Activated naive CD4-positive, alpha-beta T cell treated with Interleukin-2 at 50 U/mL for 16 hours (primary cell): ENCODE results near the gene CAMK2N2.

Experiments
- DNase-seq: peaks from one replicate; pipeline ENCODE4 v3.0.0-alpha.2; 2020

CAMK2N2 gene

GRCh38 chr3:184261270-184261853 is at the start of gene CAMK2N2:
Gene CAMK2N2 (minus strand): TSS chr3:184261553. CDS start chr3:184261285, 268 bp downstream.
- DNase-seq, result peak; percentile 63

GRCh38 chr3:184308744-184309143 is 47.4 kb upstream of the CAMK2N2 start:
- DNase-seq, result no peak

- DNase-seq, result no peak
Observed at GRCh38 chr3:184307915-184308314, 46.6 kb upstream of the CAMK2N2 start.

- DNase-seq, result no peak
Observed at GRCh38 chr3:184306341-184306972, 45.1 kb upstream of the CAMK2N2 start.

- no peak for DNase-seq
Observed at GRCh38 chr3:184305577-184305976, 44.2 kb upstream of the CAMK2N2 start.

- DNase-seq, result no peak
Observed at GRCh38 chr3:184300378-184300720, 39.0 kb upstream of the CAMK2N2 start.

GRCh38 chr3:184299488-184300377 is 38.4 kb upstream of the CAMK2N2 start:
- DNase-seq, result no peak

- peak; percentile 98 for DNase-seq
Observed at GRCh38 chr3:184298759-184299487, 37.6 kb upstream of the CAMK2N2 start, which contains the start of gene PSMD2. Gene PSMD2 (plus strand): TSS chr3:184299241. CDS start chr3:184299267, 26 bp downstream.

GRCh38 chr3:184296616-184297015 is 35.3 kb upstream of the CAMK2N2 start:
- DNase-seq, result no peak

GRCh38 chr3:184295771-184296170 is 34.4 kb upstream of the CAMK2N2 start:
- no peak for DNase-seq

- no peak for DNase-seq
Observed at GRCh38 chr3:184291738-184292445, 30.5 kb upstream of the CAMK2N2 start.

- DNase-seq, result no peak
Observed at GRCh38 chr3:184291044-184291737, 29.8 kb upstream of the CAMK2N2 start.

GRCh38 chr3:184290331-184290730 is 29.0 kb upstream of the CAMK2N2 start:
- DNase-seq, result no peak

GRCh38 chr3:184289426-184289938 is 28.1 kb upstream of the CAMK2N2 start:
- DNase-seq, result peak; percentile 70

GRCh38 chr3:184284696-184285095 is 23.3 kb upstream of the CAMK2N2 start:
- DNase-seq, result peak; percentile 26

- no peak for DNase-seq
Observed at GRCh38 chr3:184283681-184284080, 22.3 kb upstream of the CAMK2N2 start.

- no peak for DNase-seq
Observed at GRCh38 chr3:184282941-184283340, 21.6 kb upstream of the CAMK2N2 start.

- DNase-seq, result no peak
Observed at GRCh38 chr3:184277366-184277765, 16.0 kb upstream of the CAMK2N2 start.

- DNase-seq, result no peak
Observed at GRCh38 chr3:184275961-184276910, 14.9 kb upstream of the CAMK2N2 start, which contains the start of gene ECE2. Gene ECE2 (plus strand): TSS chr3:184276022. CDS start chr3:184276154, 132 bp downstream.

GRCh38 chr3:184275381-184275701 is 14.0 kb upstream of the CAMK2N2 start:
- no peak for DNase-seq
